Amygdala (tissue), 56 donors: ENCODE data around the gene CIB4.

Experiments
- DNase-seq, 56 donors: peaks; one replicate each; lab custom pipeline; 2025; lab: John Stamatoyannopoulos, UW

The CIB4 gene

GRCh38 chr2:26558271-26559043 lies 82.7 kb downstream of the CIB4 start:
- DNase-seq, result peak in 9 of 56 donors; percentile 5 to 23 (median 12)

- DNase-seq, result no peak
Measured at GRCh38 chr2:26557244-26557925, 83.8 kb downstream of the CIB4 start.

- DNase-seq, result peak in 4 of 56 donors; percentile 2 to 48 (median 23)
Measured at GRCh38 chr2:26556309-26557243, 84.6 kb downstream of the CIB4 start.

- DNase-seq, result no peak
Measured at GRCh38 chr2:26555246-26556133, 85.7 kb downstream of the CIB4 start.

- DNase-seq, result no peak
Measured at GRCh38 chr2:26552641-26553374, 88.4 kb downstream of the CIB4 start.

GRCh38 chr2:26550276-26551015 lies 90.7 kb downstream of the CIB4 start:
- DNase-seq, result no peak

GRCh38 chr2:26542676-26543505 lies 98.3 kb downstream of the CIB4 start:
- DNase-seq, result no peak

GRCh38 chr2:26542194-26542455 lies 99.0 kb downstream of the CIB4 start:
- no peak for DNase-seq

GRCh38 chr2:26541401-26542193 lies 99.6 kb downstream of the CIB4 start:
- no peak for DNase-seq

- no peak for DNase-seq
Measured at GRCh38 chr2:26540961-26541360, 100.2 kb downstream of the CIB4 start.

- DNase-seq, result no peak
Measured at GRCh38 chr2:26540306-26540705, 100.9 kb downstream of the CIB4 start.

- DNase-seq, result no peak
Measured at GRCh38 chr2:26537826-26538475, 103.2 kb downstream of the CIB4 start.

GRCh38 chr2:26537069-26537825 lies 103.9 kb downstream of the CIB4 start:
- DNase-seq, result no peak

GRCh38 chr2:26536371-26537068 lies 104.6 kb downstream of the CIB4 start:
- no peak for DNase-seq

GRCh38 chr2:26535663-26536275 lies 105.4 kb downstream of the CIB4 start:
- DNase-seq, result no peak
